NB4 (cell line): ENCODE data around the gene SLC12A7.

Experiments
- POLR2A ChIP-seq: IDR thresholded peaks from 2 replicates; pipeline ENCODE4 v1.6.1; 2011; ENCODE audit warnings: mild to moderate bottlenecking; ENCODE audit not compliant: insufficient read length; ENCODE audit errors: extremely low read depth
- TF ChIP-seq, protein P1 (sequence below): IDR thresholded peaks from 2 replicates; pipeline ENCODE4 v1.6.1; 2011; ENCODE audit warnings: low read depth, low read length

DNA sequence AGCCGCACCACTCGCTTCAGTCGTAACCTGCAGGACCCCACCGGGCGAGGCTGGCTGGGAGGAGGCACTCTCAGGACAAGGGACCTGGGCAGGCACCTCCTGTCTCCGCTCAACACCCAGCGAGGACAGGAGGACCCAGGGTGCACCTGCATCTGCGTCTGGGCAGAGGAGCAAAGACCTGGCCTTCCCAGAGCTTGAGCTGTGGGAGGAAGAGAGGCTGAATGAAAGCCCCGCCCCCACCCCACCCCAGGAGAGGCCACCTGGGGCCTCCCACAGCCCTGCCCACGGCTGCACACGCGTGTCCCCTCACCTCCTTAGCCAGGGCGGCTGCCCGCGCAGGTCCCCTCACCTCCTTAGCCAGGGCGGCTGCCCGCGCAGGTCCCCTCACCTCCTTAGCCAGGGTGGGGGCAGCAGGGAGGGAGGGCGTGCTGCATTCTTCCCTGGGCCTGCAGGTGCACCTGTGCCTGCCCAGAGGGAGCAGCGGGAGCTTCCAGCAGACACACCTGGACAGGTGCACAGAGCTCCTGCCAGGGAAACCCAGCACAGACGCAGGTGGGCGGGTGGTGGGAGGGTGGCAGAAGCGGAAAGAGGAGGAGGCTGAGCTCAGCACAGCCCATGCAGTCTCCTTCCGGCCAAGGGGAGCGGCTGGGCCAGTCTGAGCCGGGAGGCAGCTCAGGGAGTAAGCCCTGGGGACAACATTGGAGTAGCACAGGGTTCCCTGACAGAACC is 18.5 kb upstream of the SLC12A7 start:
- TF ChIP-seq, protein P1, sequence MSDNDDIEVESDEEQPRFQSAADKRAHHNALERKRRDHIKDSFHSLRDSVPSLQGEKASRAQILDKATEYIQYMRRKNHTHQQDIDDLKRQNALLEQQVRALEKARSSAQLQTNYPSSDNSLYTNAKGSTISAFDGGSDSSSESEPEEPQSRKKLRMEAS, result no peak
- no peak for TF ChIP-seq POLR2A
